NCI-H748 treated with DMSO at 0.1 percent for 48 hours (cell line): ENCODE data around the gene TMEM236.

ENCODE experiments used
- DNase-seq: peaks from one replicate; lab custom pipeline; 2025; lab: John Stamatoyannopoulos, UW

TMEM236 gene

GRCh38 chr10:17820943-17821342 lies 68.9 kb downstream of the TMEM236 start:
- no peak for DNase-seq

DNA sequence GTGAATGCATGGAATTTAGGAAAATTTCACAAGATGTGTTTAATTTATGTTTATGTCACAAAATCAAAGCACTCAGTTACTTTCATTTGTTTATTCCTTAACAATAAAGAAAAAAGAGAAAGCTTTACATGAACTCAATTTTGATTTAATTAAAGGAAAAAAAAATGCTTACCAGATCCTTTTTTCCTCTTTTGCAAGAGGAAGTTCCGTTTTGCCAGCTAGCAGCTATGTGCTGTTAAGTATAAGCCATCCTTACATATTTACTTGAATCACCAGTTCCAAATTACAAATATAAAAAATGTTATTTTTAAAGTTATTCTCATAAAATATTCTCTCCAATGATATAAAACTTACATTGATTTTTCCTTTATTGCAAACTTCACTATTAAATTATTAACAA lies 69.9 kb downstream of the TMEM236 start:
- DNase-seq: no peak

GRCh38 chr10:17831341-17831740 lies 79.3 kb downstream of the TMEM236 start:
- no peak for DNase-seq

DNA sequence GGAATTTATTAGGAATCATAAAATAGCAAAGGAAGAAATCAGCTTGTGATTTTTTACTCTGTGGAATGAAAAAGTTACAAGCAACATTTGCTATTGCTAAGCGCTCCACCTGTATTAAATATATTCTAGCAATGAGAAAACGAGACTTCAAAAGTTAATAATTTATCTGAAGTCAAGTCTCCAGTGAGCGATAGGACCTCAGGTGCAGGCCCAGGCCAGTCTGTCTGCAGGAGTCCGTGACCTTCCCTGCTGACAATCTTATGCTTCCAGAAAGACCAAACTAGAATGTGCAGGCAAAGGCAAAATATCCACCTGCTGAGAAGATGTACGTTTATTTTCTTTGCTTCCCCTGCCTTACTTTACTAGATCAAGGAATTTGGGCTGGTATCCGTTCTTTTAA lies 79.9 kb downstream of the TMEM236 start:
- no peak for DNase-seq

GRCh38 chr10:17833656-17834055 lies 81.7 kb downstream of the TMEM236 start:
- no peak for DNase-seq

DNA sequence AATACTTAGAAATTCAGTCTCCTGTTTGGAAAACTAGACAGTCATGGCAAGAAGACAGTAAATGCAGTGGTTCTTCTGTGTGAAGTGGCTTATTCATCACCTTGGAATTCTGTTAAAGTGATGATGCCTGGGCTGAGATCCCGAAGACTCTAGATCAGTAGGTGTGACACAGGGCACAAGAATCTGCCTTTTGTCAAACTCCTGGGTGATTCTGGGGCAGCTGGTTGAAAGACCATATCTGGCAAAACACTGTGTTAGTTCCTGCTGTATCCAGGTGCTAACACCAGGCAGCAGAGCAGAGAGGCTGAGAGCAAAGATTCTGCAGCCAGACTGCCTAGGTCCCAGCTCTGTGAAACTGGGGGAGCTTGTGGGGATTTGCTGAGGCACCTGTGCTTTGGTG lies 83.7 kb downstream of the TMEM236 start:
- no peak for DNase-seq

DNA sequence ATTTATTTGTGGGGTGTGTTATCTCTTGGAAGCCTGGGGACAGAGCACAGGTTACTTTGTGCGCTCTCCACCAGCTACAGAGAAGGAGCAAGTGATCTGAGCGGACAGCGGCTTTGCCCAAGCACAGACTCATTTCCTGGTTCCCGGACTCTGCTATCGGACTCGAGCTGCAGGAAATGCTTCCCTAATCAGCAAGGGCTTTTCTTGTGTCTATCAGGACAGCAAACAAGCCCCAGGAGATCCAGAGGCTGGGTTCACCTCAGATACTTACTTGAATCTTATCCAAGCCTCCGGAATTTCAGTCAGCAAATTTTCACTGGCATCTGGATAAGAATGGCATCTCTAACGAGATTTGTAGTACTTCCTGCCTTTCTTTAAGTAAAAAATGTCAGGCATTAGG lies 84.9 kb downstream of the TMEM236 start:
- DNase-seq: no peak

DNA sequence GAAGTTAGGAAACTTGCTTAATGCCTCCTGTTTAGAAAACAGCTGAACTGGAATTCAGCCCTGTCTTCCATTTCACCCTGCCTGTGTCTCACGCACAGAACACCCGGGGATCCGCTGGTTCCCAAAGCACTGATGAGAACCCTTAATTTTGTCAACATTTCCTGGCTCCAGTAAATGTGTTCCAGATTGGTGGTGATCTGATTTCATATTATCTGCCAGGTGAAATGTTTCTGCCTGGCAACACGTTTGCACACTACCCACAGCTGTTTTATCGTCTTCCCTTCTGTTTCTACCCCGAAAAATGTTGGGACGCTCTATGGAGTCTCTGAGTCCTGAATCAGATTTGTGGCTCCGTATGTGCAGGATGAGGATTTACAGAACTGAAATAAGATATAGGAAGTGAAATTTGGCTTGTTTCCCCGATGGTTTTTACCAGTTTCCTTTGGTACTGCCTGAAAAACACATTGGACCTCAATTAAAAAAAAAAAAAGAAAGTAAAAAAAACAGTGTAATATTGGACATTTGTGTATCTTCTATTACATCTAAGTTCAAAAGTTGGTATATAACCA lies 86.2 kb downstream of the TMEM236 start:
- DNase-seq: no peak

- no peak for DNase-seq
These were observed 89.0 kb downstream of the TMEM236 start for GRCh38 chr10:17841050-17841449.

GRCh38 chr10:17842641-17843040 lies 90.6 kb downstream of the TMEM236 start:
- DNase-seq: no peak

DNA sequence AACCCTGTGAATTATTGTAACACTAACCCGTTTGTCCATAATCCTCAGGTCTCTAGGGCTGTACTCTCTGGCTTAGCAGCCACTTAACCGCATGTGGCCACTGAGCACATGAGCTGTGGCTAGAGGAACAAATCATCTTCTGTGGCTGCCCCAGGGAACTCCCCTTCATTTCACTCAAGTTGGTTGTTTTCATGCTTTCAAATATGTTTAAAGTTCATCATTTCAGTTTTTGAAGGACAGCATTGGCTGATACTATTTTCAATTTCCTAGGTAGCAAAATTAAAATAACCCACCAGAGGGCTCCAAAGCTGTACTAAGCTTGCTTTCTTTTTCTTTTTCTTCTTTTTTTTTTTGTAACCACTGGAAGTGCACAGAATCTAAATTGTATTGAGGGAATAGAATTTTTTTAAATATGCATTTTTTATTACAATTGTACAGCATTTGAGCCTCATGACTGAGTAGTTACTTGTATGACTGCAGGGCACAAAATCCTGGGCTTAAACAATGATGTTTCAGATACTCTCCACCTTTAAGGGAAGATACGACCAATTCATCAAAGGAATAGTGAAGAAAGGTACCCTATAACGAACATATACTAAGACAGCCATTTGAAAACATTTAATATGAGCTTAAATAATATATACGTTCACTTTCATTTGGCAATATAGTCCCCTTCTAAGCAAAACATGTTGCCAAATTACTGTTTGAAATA lies 95.7 kb downstream of the TMEM236 start:
- no peak for DNase-seq

DNA sequence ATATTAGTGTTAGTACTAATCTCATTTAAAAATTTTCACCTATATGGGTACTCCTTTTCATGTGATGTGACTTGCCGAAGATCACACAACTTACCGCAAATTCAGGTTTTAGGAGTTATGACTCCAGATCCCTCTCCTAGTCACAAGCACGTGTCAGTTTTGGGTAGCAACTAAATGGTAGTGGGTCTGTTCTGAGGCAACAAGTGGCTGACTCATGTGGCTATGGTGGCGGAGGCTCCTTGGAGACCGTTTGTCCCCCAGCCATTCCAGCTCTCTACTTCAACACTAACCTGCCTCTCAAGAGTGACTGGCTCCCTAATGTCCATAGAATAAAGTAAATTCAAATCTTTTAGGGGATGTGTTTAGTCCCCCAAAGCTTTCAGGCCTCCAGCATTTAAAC lies 96.6 kb downstream of the TMEM236 start:
- DNase-seq: no peak
